AG04449 (cell line): ENCODE data around the gene SH2D2A.

Source experiments
- CTCF ChIA-PET: fragments of 350-600 bp; formaldehyde crosslinking; extraction: SDS; loops from one replicate; lab custom pipeline; 2021; ENCODE audit warnings: antibody characterized with exemption; lab: Yijun Ruan, JAX
- POLR2A ChIA-PET: fragments of 400-600, 350-600 bp; formaldehyde crosslinking; extraction: SDS; loops from one replicate; lab custom pipeline; 2020; ENCODE audit warnings: antibody characterized with exemption, inconsistent platforms; lab: Yijun Ruan, JAX
- DNase-seq: peaks from one replicate; pipeline ENCODE4 v3.0.0-alpha.2; 2010; ENCODE audit warnings: low read depth, low spot score
- H3K4me3 ChIP-seq: 2 replicates; pipeline ENCODE4 v1.5.1; 2011; ENCODE audit warnings: low read depth, mild to moderate bottlenecking, control low read depth, low read length
- TF ChIP-seq, protein P1 (sequence below): IDR thresholded peaks from one replicate; pipeline ENCODE4 v1.5.1; 2011; ENCODE audit warnings: mild to moderate bottlenecking, moderate library complexity, low read length, control low read depth, inconsistent platforms; ENCODE audit not compliant: insufficient read depth; ENCODE audit errors: missing control alignments

Gene SH2D2A

DNA sequence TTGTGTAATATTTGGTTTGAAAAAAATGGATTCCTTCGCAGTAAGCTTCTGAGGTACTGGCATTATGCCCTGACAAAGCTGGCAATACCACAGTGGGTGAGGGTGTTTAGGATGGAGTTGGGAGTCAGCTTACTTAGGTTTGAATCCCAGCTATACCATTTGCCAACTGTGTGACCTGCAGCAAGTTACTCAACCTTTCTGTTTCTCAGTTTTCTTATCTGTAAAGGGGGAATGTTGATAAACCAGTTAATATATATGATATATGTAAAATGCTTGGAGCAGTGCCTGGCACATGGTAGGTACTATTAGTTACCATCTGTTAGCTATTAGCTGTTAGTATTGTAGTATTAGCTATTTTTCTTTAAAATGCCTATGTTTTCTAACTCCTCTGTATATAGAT is 60.3 kb downstream of the SH2D2A start:
- DNase-seq: no peak
- ChIA-PET CTCF (interaction anchor here (1.0 to 1.5 kb wide), 3 partner anchors 10 to 134 kb away, joined by 3 to 4 read pairs (median 4); no protein-coding TSS in a partner anchor), POLR2A (interaction anchor here (1.1 kb wide), 1 partner anchor 10 kb away, joined by 4 read pairs; the partner anchor contains the start of gene PRCC)
- TF ChIP-seq, protein P1, sequence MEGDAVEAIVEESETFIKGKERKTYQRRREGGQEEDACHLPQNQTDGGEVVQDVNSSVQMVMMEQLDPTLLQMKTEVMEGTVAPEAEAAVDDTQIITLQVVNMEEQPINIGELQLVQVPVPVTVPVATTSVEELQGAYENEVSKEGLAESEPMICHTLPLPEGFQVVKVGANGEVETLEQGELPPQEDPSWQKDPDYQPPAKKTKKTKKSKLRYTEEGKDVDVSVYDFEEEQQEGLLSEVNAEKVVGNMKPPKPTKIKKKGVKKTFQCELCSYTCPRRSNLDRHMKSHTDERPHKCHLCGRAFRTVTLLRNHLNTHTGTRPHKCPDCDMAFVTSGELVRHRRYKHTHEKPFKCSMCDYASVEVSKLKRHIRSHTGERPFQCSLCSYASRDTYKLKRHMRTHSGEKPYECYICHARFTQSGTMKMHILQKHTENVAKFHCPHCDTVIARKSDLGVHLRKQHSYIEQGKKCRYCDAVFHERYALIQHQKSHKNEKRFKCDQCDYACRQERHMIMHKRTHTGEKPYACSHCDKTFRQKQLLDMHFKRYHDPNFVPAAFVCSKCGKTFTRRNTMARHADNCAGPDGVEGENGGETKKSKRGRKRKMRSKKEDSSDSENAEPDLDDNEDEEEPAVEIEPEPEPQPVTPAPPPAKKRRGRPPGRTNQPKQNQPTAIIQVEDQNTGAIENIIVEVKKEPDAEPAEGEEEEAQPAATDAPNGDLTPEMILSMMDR: no peak
- no peak overlapping the region for H3K4me3 ChIP-seq
